ENCODE measurements around the gene PLS1.

The PLS1 gene

GRCh38 chr3:142642956-142643355 is 46.8 kb downstream of the PLS1 start:
- no peak for DNase-seq

- no peak for DNase-seq
Measured at GRCh38 chr3:142644502-142644901, 48.3 kb downstream of the PLS1 start.

GRCh38 chr3:142645236-142645793 is 49.1 kb downstream of the PLS1 start:
- no peak for DNase-seq

GRCh38 chr3:142646020-142646785 is 50.0 kb downstream of the PLS1 start:
- DNase-seq: no peak

- DNase-seq: no peak
Measured at GRCh38 chr3:142647856-142648255, 51.7 kb downstream of the PLS1 start.

GRCh38 chr3:142648950-142649349 is 52.8 kb downstream of the PLS1 start:
- no peak for DNase-seq

- DNase-seq: no peak
Measured at GRCh38 chr3:142650001-142650693, 54.0 kb downstream of the PLS1 start.

GRCh38 chr3:142651711-142652110 is 55.5 kb downstream of the PLS1 start:
- DNase-seq: no peak

GRCh38 chr3:142652826-142653292 is 56.7 kb downstream of the PLS1 start:
- DNase-seq: no peak

GRCh38 chr3:142656575-142656974 is 60.4 kb downstream of the PLS1 start:
- DNase-seq: no peak

- no peak for DNase-seq
Measured at GRCh38 chr3:142657033-142657432, 60.8 kb downstream of the PLS1 start.

GRCh38 chr3:142660383-142660782 is 64.2 kb downstream of the PLS1 start:
- DNase-seq: no peak

- no peak for DNase-seq
Measured at GRCh38 chr3:142660893-142661292, 64.7 kb downstream of the PLS1 start.

GRCh38 chr3:142663865-142664264 is 67.7 kb downstream of the PLS1 start:
- DNase-seq: no peak

- no peak for DNase-seq
Measured at GRCh38 chr3:142664311-142664710, 68.1 kb downstream of the PLS1 start.

GRCh38 chr3:142664819-142665218 is 68.6 kb downstream of the PLS1 start:
- no peak for DNase-seq

GRCh38 chr3:142670120-142670519 is 73.9 kb downstream of the PLS1 start:
- no peak for DNase-seq

- DNase-seq: no peak
Measured at GRCh38 chr3:142676151-142676550, 80.0 kb downstream of the PLS1 start.

- no peak for DNase-seq
Measured at GRCh38 chr3:142680710-142681109, 84.5 kb downstream of the PLS1 start.

- no peak for DNase-seq
Measured at GRCh38 chr3:142690613-142691012, 94.4 kb downstream of the PLS1 start.

- DNase-seq: no peak
Measured at GRCh38 chr3:142691527-142691926, 95.3 kb downstream of the PLS1 start.

GRCh38 chr3:142693136-142693853 is 97.1 kb downstream of the PLS1 start:
- DNase-seq: no peak

GRCh38 chr3:142694225-142694624 is 98.0 kb downstream of the PLS1 start:
- DNase-seq: no peak

All from activated CD4-positive, alpha-beta T cell treated with anti-CD3 and anti-CD28 coated beads, Interleukin-2, amount 50 U/mL, for 48 hours (primary cell).